22Rv1 (cell line): Measurements from ENCODE around the gene EIF4A2.
"Not testable (repeated sequence)": the region's sequence is repeated elsewhere in the genome, so short reads cannot be mapped to it uniquely, and the experiment has no call there.

ENCODE experiments used
- CTCF ChIP-seq: fragments of 450-650 bp; IDR thresholded peaks from 2 replicates; pipeline ENCODE4 v1.5.1; 2017; ENCODE audit warnings: mild to moderate bottlenecking
- ZFX ChIP-seq: fragments of 450-650 bp; IDR thresholded peaks from 2 replicates; pipeline ENCODE4 v1.6.1; 2017; ENCODE audit warnings: antibody characterized with exemption, borderline replicate concordance

DNA sequence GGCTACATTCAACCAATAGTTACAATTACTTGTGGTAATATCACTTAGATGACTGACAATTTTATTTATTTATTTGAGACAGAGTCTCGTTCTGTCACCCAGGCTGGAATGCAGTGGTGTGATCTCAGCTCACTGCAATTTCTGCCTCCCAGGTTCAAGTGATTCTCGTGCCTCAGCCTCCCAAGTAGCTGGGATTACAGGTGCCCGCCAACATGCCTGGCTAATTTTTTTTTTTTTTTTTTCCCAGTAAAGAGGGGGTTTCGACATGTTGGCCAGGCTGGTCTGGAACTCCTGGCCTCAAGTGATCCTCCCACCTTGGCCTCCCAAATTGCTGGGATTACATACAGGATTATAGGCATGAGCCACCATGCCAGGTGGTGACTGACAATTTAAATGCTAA is 20.1 kb downstream of the EIF4A2 start:
- TF ChIP-seq CTCF, ZFX: not testable (repeated sequence)
